ENCODE results near the gene VWA3B. TPM values are rescaled to one million over a fixed set of nuclear protein-coding genes. Genes with fewer than 3 reads are reported as not detected.

VWA3B gene
- total RNA-seq, 1 donor from 2014 or later, result 4.1 TPM

GRCh38 chr2:98293931-98294687 lies 207.1 kb downstream of the VWA3B start:
- TF ChIP-seq CTCF (conservative IDR thresholded peaks at IDR 0.05), result no peak
- Mint-ChIP-seq H3K27ac (no peak overlapping the region), H3K36me3 (no peaks in the 10 kb centered on the region), H3K4me1 (ENCODE audit: unreplicated experiment) (peaks cover 30% of the 10 kb centered on the region), H3K27me3 (peaks cover 4% of the 10 kb centered on the region), H3K4me3 (no peak overlapping the region), H3K9me3 (peaks cover 6% of the 10 kb centered on the region)
- no peak for DNase-seq (ENCODE audit: extremely low spot score, unreplicated experiment)

GRCh38 chr2:98294711-98295110 lies 207.7 kb downstream of the VWA3B start:
- Mint-ChIP-seq H3K4me3 (no peak overlapping the region), H3K36me3 (no peaks in the 10 kb centered on the region), H3K27ac (peak overlapping the region; percentile 27), H3K27me3 (peaks cover 10% of the 10 kb centered on the region), H3K9me3 (peaks cover 4% of the 10 kb centered on the region), H3K4me1 (ENCODE audit: unreplicated experiment) (peaks cover 33% of the 10 kb centered on the region)
- no peak for TF ChIP-seq CTCF (conservative IDR thresholded peaks at IDR 0.05)
- DNase-seq (ENCODE audit: extremely low spot score, unreplicated experiment), result no peak

- no peak for TF ChIP-seq CTCF (conservative IDR thresholded peaks at IDR 0.05)
- Mint-ChIP-seq H3K4me3 (no peak overlapping the region), H3K27ac (no peak overlapping the region), H3K9me3 (no peaks in the 10 kb centered on the region), H3K36me3 (no peaks in the 10 kb centered on the region), H3K4me1 (ENCODE audit: unreplicated experiment) (peaks cover 33% of the 10 kb centered on the region), H3K27me3 (peaks cover 10% of the 10 kb centered on the region)
- DNase-seq (ENCODE audit: extremely low spot score, unreplicated experiment), result no peak
Measured at GRCh38 chr2:98295275-98295674, 208.3 kb downstream of the VWA3B start.

GRCh38 chr2:98295721-98296414 lies 208.9 kb downstream of the VWA3B start:
- Mint-ChIP-seq H3K9me3 (no peaks in the 10 kb centered on the region), H3K27ac (no peak overlapping the region)
- no peak for TF ChIP-seq CTCF (conservative IDR thresholded peaks at IDR 0.05)

GRCh38 chr2:98296440-98296839 lies 209.5 kb downstream of the VWA3B start:
- H3K27ac Mint-ChIP-seq, result no peak overlapping the region
- H3K9me3 Mint-ChIP-seq, result no peaks in the 10 kb centered on the region
- TF ChIP-seq CTCF (conservative IDR thresholded peaks at IDR 0.05), result no peak
- H3K27me3 Mint-ChIP-seq, result peaks cover 10% of the 10 kb centered on the region
- no peaks in the 10 kb centered on the region for H3K36me3 Mint-ChIP-seq
- peaks cover 33% of the 10 kb centered on the region for H3K4me1 Mint-ChIP-seq (ENCODE audit: unreplicated experiment)
- H3K4me3 Mint-ChIP-seq, result no peak overlapping the region
- DNase-seq (ENCODE audit: extremely low spot score, unreplicated experiment), result no peak

More at GRCh38 chr2:98295721-98296414, 208.9 kb downstream of the VWA3B start:
- peaks cover 33% of the 10 kb centered on the region for H3K4me1 Mint-ChIP-seq (ENCODE audit: unreplicated experiment)
- H3K36me3 Mint-ChIP-seq, result no peaks in the 10 kb centered on the region
- H3K4me3 Mint-ChIP-seq, result no peak overlapping the region
- H3K27me3 Mint-ChIP-seq, result peaks cover 10% of the 10 kb centered on the region
- no peak for DNase-seq (ENCODE audit: extremely low spot score, unreplicated experiment)

Measured in type B pancreatic cell (in vitro differentiated cells).